GM13977 (cell line): ENCODE measurements around the gene NSUN2.
"Not testable (repeated sequence)": the region's sequence is repeated elsewhere in the genome, so short reads cannot be mapped to it uniquely, and the experiment has no call there.

Experiments used
- DNase-seq: peaks from one replicate; pipeline ENCODE4 v3.0.0; 2012; ENCODE audit warnings: low spot score
- in situ Hi-C: fragments of 300-500 bp; cut with MboI; formaldehyde crosslinking; loops from one replicate; pipeline ENCODE4 v1.12.0; 2022; ENCODE audit warnings: low sequenced_read_pairs, low pct_unique_long_range_greater_than_20kb, mixed read lengths, inconsistent platforms; ENCODE audit not compliant: unreplicated experiment
- TF ChIP-seq, protein P1 (sequence below): IDR thresholded peaks from 2 replicates; pipeline ENCODE4 v1.5.1; 2012; ENCODE audit warnings: mild to moderate bottlenecking, control low read depth; ENCODE audit not compliant: insufficient read depth; ENCODE audit errors: extremely low read depth, missing control alignments

Gene NSUN2

DNA sequence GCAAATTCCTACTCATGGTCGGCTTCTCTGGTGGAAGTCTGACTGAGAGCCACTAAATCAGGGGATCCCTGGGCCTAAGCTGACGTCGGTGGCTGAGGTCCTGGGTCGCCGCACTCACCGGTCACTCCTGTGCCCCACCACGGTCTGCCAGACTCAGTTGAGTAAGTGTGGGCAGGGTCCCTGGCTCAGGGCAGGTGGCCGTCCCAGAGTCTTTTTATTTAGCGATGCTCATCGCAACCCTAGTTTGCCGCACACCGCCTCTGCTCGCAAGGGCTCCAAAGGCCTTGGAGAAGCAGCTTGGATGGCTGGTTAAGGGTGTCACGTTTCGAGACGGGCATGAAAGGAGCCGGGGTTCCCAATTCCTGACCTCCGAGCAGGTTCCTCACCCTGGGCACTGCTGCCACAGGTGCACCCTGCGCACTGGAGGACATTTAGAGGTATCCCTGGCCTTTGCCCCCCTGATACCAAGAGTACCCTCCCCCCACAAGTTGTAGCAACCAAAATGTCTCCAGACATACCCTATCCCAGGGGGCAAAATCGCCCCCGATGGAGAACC, 59.9 kb downstream of the NSUN2 start:
- TF ChIP-seq, protein P1, sequence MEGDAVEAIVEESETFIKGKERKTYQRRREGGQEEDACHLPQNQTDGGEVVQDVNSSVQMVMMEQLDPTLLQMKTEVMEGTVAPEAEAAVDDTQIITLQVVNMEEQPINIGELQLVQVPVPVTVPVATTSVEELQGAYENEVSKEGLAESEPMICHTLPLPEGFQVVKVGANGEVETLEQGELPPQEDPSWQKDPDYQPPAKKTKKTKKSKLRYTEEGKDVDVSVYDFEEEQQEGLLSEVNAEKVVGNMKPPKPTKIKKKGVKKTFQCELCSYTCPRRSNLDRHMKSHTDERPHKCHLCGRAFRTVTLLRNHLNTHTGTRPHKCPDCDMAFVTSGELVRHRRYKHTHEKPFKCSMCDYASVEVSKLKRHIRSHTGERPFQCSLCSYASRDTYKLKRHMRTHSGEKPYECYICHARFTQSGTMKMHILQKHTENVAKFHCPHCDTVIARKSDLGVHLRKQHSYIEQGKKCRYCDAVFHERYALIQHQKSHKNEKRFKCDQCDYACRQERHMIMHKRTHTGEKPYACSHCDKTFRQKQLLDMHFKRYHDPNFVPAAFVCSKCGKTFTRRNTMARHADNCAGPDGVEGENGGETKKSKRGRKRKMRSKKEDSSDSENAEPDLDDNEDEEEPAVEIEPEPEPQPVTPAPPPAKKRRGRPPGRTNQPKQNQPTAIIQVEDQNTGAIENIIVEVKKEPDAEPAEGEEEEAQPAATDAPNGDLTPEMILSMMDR, result no peak
- DNase-seq, result no peak
- in situ Hi-C loops, result no loop called here

DNA sequence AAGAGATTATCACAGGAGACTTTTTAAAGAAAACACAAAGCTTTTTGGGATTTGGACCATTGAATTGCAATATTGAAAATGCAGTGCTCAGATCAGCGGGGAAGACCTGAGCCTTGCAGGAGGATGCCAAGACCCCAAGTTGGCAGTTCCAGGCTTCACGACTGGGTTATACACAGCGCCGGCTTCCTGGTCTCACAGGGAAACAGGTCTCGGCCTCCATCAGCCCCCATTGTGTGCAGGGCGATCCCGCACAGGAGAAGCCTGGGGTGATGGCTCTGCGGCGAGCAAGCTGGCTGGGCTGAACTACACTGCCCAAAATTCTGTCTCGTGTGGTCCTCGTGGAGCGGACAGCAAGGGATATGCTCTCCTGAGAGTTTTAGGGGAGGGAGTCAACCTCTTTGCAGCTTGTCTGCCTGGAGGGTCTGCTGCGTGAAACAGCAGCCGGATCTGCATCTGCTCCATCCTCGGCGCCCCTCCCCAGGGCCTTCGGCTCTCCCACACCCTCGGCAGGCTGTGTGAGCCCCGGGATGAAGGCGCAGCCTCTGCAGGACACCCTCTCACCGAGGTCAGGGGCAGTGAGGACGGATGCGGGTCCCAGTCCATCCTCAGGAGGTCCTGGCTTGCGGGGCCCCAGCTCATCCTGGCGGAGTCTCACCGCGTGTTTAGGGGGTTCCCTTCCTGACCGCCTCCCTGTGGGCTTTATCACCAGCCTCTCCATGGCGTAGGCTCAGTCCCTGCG, 60.6 kb downstream of the NSUN2 start:
- in situ Hi-C loops, result no loop called here
- TF ChIP-seq, protein P1, result no peak

DNA sequence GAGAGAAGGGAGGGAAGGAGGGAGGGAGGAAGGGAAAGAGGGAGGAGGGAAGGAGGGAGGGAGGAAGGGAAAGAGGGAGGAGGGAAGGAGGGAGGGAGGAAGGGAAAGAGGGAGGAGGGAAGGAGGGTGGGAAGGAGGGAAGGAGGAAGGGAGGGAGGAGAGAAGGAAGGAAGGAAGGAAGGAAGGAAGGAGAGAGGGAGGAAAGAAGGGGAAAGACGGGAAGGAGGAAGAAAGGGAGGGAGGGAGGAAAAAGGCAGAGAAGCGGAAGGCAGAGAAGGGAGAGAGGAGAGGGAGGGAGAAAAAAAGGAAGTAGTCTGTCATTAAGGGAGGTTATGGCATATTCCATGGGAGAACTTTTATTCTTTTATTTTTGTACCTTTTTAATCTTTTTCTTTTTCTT, 61.2 kb downstream of the NSUN2 start:
- DNase-seq, in situ Hi-C loops: not testable (repeated sequence)

More for the DNA sequence above, 60.6 kb downstream of the NSUN2 start:
- no peak for DNase-seq

DNA sequence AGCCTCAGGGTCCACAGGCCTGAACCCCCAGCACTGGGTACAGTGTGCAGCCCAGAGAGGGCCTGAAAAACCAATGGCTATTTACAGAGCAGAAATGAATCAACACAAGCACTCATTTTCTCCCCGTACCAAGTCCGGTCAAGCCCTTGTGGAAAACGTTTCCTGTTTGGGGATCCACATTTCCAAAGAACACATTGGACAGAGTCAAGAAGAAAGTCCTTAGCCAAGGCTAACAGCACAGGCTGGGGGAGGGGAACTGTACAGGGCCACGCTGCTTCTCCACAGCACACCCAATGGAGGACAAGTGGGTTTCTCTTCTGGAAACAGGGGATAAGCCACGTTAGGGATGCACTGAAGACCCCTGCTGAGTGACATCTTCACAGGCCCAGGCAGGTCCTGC, 62.3 kb downstream of the NSUN2 start:
- TF ChIP-seq, protein P1, result no peak
- in situ Hi-C loops, result no loop called here
- DNase-seq, result no peak

DNA sequence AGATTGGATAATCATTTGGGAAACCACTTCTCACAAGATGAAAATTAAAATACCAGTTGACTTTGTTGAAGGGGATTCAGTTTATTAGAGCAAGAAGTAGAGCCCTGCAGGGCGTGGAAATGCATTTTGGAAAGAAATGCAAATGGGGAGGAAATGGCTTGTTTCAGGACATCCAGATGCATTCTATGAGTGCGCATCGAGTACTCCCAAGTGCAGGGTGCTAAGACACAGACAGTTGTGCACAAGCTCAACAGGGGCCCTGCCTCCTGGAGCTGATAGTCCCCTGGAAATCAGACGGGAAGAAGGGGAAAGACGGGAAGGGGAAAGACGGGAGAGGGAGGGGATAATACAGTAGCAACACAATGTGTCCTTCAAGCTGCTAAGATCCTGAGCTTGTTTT, 64.0 kb downstream of the NSUN2 start:
- in situ Hi-C loops, result no loop called here

DNA sequence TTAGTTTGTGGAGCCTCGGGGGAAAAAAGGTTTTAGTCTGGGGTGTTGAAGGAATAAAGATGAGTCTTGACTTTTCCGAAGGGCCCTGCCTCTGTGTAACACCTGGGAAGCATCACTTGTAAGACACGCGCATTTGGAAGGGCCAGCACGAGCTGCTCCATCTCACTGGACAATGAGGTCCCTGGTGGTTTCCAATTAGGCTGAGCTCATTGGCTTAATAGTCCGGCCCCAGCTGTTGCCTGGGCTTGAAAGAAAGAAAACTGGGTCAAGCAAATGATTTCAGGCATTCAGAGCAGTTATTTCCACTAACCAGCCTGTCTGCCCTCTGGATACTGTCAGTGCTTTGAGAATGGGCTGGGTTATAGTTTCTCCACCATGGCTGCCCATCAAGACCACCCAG, 64.5 kb downstream of the NSUN2 start:
- in situ Hi-C loops, result no loop called here
- TF ChIP-seq, protein P1, result no peak
- DNase-seq, result no peak

More for the DNA sequence above, 64.0 kb downstream of the NSUN2 start:
- TF ChIP-seq, protein P1, result no peak
- no peak for DNase-seq

DNA sequence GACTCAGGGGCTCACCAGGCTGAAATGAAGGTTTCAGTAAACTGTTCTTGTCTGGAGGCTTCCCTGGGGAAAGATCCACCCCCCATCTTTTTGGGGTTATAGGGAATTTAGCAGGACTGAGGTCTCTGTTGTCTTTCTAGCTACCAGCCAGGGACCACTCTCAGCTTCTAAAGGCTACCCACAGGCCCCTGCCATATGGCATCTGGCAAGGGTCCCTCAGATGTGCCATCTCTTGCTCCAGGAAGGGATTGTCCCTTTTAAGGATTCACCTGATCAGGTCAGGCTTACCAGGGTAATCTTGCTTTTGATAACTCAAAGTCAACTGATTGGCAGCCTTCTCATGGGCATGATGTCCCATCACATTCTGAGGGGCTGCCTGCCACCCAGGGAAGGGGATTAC, 65.0 kb downstream of the NSUN2 start:
- DNase-seq, result no peak
- TF ChIP-seq, protein P1, result no peak
- in situ Hi-C loops, result no loop called here
